HEK293T (cell line): ENCODE measurements around the gene RGP1.

Experiments used
- ARNT ChIP-seq: fragments of 450-650 bp; IDR thresholded peaks from 2 replicates; pipeline ENCODE4 v1.6.1; 2017; ENCODE audit warnings: mild to moderate bottlenecking
- CTBP1 ChIP-seq: fragments of 450-650 bp; IDR thresholded peaks from 2 replicates; pipeline ENCODE4 v1.6.1; 2016; ENCODE audit warnings: borderline replicate concordance
- FOXA1 ChIP-seq: fragments of 450-650 bp; IDR thresholded peaks from 2 replicates; pipeline ENCODE4 v1.6.1; 2016; ENCODE audit warnings: mild to moderate bottlenecking
- FOXM1 ChIP-seq: fragments of 450-650 bp; IDR thresholded peaks from 2 replicates; pipeline ENCODE4 v1.6.1; 2017; ENCODE audit warnings: mild to moderate bottlenecking, borderline replicate concordance
- LEF1 ChIP-seq: fragments of 450-650 bp; IDR thresholded peaks from 2 replicates; pipeline ENCODE4 v1.6.1; 2017; ENCODE audit warnings: mild to moderate bottlenecking, borderline replicate concordance
- NFRKB ChIP-seq: fragments of 450-650 bp; IDR thresholded peaks from 2 replicates; pipeline ENCODE4 v1.6.1; 2016; ENCODE audit warnings: mild to moderate bottlenecking, moderate library complexity
- SP1 ChIP-seq: fragments of 450-650 bp; IDR thresholded peaks from 2 replicates; pipeline ENCODE4 v1.6.1; 2017
- SUZ12 ChIP-seq: fragments of 450-650 bp; IDR thresholded peaks from 2 replicates; pipeline ENCODE4 v1.6.1; 2016; ENCODE audit warnings: mild to moderate bottlenecking
- TARDBP ChIP-seq: fragments of 450-650 bp; IDR thresholded peaks from 2 replicates; pipeline ENCODE4 v1.6.1; 2016
- TF ChIP-seq, protein P1 (sequence below): fragments of 450-650 bp; IDR thresholded peaks from 2 replicates; pipeline ENCODE4 v1.6.1; 2016

DNA sequence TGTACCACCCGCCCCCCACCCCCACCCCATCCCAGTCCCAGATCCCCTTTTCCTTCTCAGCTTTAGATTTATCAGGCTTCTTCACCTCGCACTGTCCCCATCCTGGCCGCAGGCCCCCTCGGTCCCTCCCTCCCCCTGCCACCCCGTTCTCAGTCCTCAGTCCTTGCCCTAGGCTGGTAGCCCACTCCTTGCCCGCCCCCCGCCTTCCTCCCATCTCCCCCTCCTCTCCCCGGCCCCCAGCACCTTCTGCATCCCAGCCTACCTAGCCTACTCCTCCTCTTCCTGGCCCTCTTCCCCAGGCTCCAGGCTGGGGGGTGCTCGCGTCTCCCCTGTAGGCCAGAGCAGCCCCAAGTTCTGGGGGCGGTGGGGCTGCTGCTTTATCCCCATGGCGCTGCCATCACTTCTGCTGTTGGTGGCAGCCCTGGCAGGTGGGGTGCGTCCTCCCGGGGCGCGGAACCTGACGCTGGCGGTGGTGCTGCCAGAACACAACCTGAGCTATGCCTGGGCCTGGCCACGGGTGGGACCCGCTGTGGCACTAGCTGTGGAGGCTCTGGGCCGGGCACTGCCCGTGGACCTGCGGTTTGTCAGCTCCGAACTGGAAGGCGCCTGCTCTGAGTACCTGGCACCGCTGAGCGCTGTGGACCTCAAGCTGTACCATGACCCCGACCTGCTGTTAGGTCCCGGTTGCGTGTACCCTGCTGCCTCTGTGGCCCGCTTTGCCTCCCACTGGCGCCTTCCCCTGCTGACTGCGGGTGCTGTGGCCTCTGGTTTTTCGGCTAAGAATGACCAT, 43.1 kb downstream of the RGP1 start:
- no peak for TF ChIP-seq CTBP1
- TF ChIP-seq SP1: no peak
- TF ChIP-seq SUZ12: no peak
- TF ChIP-seq LEF1: no peak
- TF ChIP-seq FOXM1: no peak
- TF ChIP-seq TARDBP: no peak
- no peak for TF ChIP-seq NFRKB
- TF ChIP-seq FOXA1: no peak
- TF ChIP-seq, protein P1, sequence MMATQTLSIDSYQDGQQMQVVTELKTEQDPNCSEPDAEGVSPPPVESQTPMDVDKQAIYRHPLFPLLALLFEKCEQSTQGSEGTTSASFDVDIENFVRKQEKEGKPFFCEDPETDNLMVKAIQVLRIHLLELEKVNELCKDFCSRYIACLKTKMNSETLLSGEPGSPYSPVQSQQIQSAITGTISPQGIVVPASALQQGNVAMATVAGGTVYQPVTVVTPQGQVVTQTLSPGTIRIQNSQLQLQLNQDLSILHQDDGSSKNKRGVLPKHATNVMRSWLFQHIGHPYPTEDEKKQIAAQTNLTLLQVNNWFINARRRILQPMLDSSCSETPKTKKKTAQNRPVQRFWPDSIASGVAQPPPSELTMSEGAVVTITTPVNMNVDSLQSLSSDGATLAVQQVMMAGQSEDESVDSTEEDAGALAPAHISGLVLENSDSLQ: no peak
- no peak for TF ChIP-seq ARNT
